ENCODE data around the gene ART5. TPM values are rescaled to one million over a fixed set of nuclear protein-coding genes. Genes with fewer than 3 reads are reported as not detected.
"Not testable (repeated sequence)": the region's sequence is repeated elsewhere in the genome, so short reads cannot be mapped to it uniquely, and the experiment has no call there.

The ART5 gene
- polyA plus RNA-seq, 1 donor from 2014 or later = not detected

- Mint-ChIP-seq H3K4me3 (no peak overlapping the region), H3K27me3 (peaks cover 3% of the 10 kb centered on the region), H3K27ac (no peak overlapping the region), H3K36me3 (no peaks in the 10 kb centered on the region), H3K4me1 (peaks cover 0 to 13% (median 11%) of the 10 kb centered on the region in 3 donors), H3K9me3 (peaks cover under 1 to 5% (median 2%) of the 10 kb centered on the region in 3 donors)
Observed at GRCh38 chr11:3616721-3617460, 24.9 kb downstream of the ART5 start.

- Mint-ChIP-seq H3K27me3 (peaks cover 3% of the 10 kb centered on the region), H3K4me1 (peaks cover 0 to 13% (median 11%) of the 10 kb centered on the region in 3 donors), H3K27ac (no peak overlapping the region), H3K9me3 (peaks cover 2 to 6% (median 3%) of the 10 kb centered on the region in 3 donors), H3K4me3 (no peak overlapping the region), H3K36me3 (peaks cover 2% of the 10 kb centered on the region)
Observed at GRCh38 chr11:3615998-3616397, 25.8 kb downstream of the ART5 start.

- no peak overlapping the region for H3K27ac Mint-ChIP-seq
- peaks cover 2% of the 10 kb centered on the region for H3K36me3 Mint-ChIP-seq
- peaks cover 0 to 13% (median 9%) of the 10 kb centered on the region in 3 donors for H3K4me1 Mint-ChIP-seq
- H3K4me3 Mint-ChIP-seq = peak overlapping the region in 2 of 4 donors; percentile 72 to 83
- H3K9me3 Mint-ChIP-seq = peaks cover 2 to 6% (median 3%) of the 10 kb centered on the region in 3 donors
- H3K27me3 Mint-ChIP-seq = peaks cover 3% of the 10 kb centered on the region
Observed at GRCh38 chr11:3614742-3615171, 27.0 kb downstream of the ART5 start.

- Mint-ChIP-seq H3K4me1 (peaks cover 0 to 13% (median 7%) of the 10 kb centered on the region in 3 donors), H3K9me3 (peaks cover 2 to 6% (median 3%) of the 10 kb centered on the region in 3 donors), H3K27me3 (peaks cover 3% of the 10 kb centered on the region), H3K27ac (no peak overlapping the region), H3K36me3 (peaks cover 2% of the 10 kb centered on the region), H3K4me3 (peak overlapping the region in 2 of 4 donors; percentile 72 to 83)
Observed at GRCh38 chr11:3613998-3614741, 27.6 kb downstream of the ART5 start.

- H3K9me3 Mint-ChIP-seq = peaks cover 2 to 6% (median 3%) of the 10 kb centered on the region in 3 donors
- H3K36me3 Mint-ChIP-seq = peaks cover 2% of the 10 kb centered on the region
- H3K4me1 Mint-ChIP-seq = peaks cover 0 to 13% (median 7%) of the 10 kb centered on the region in 3 donors
- no peak overlapping the region for H3K27ac Mint-ChIP-seq
- peaks cover 4% of the 10 kb centered on the region for H3K27me3 Mint-ChIP-seq
- no peak overlapping the region for H3K4me3 Mint-ChIP-seq
Observed at GRCh38 chr11:3611976-3612678, 29.7 kb downstream of the ART5 start.

GRCh38 chr11:3610846-3611245 is 30.9 kb downstream of the ART5 start:
- Mint-ChIP-seq H3K27me3 (peaks cover 4% of the 10 kb centered on the region), H3K4me1 (peaks cover 0 to 13% (median 7%) of the 10 kb centered on the region in 3 donors), H3K36me3 (peaks cover 2% of the 10 kb centered on the region), H3K9me3 (peaks cover 2 to 6% (median 3%) of the 10 kb centered on the region in 3 donors), H3K27ac (no peak overlapping the region), H3K4me3 (no peak overlapping the region)

GRCh38 chr11:3609416-3610265 is 32.2 kb downstream of the ART5 start:
- peaks cover 0 to 12% (median 7%) of the 10 kb centered on the region in 3 donors for H3K4me1 Mint-ChIP-seq
- peaks cover 2% of the 10 kb centered on the region for H3K36me3 Mint-ChIP-seq
- no peak overlapping the region for H3K27ac Mint-ChIP-seq
- H3K4me3 Mint-ChIP-seq = no peak overlapping the region
- H3K27me3 Mint-ChIP-seq = peaks cover 3% of the 10 kb centered on the region
- H3K9me3 Mint-ChIP-seq = peaks cover 2 to 6% (median 3%) of the 10 kb centered on the region in 3 donors

- no peak overlapping the region for H3K4me3 Mint-ChIP-seq
- H3K36me3 Mint-ChIP-seq = no peaks in the 10 kb centered on the region
- peaks cover 4% of the 10 kb centered on the region for H3K27me3 Mint-ChIP-seq
- no peaks in the 10 kb centered on the region for H3K9me3 Mint-ChIP-seq
- no peak overlapping the region for H3K27ac Mint-ChIP-seq
- peaks cover 0 to 2% (median 2%) of the 10 kb centered on the region in 3 donors for H3K4me1 Mint-ChIP-seq
Observed at GRCh38 chr11:3605771-3606203, 36.0 kb downstream of the ART5 start.

GRCh38 chr11:3605283-3605662 is 36.5 kb downstream of the ART5 start:
- Mint-ChIP-seq H3K36me3 (no peaks in the 10 kb centered on the region), H3K4me1 (peaks cover 0 to 2% (median 2%) of the 10 kb centered on the region in 3 donors), H3K27ac (no peak overlapping the region), H3K9me3 (no peaks in the 10 kb centered on the region), H3K4me3 (no peak overlapping the region), H3K27me3 (peaks cover 4% of the 10 kb centered on the region)

GRCh38 chr11:3604167-3604566 is 37.6 kb downstream of the ART5 start:
- H3K36me3 Mint-ChIP-seq = no peaks in the 10 kb centered on the region
- H3K27me3 Mint-ChIP-seq = peaks cover 4% of the 10 kb centered on the region
- no peaks in the 10 kb centered on the region for H3K9me3 Mint-ChIP-seq
- no peak overlapping the region for H3K4me3 Mint-ChIP-seq
- H3K27ac Mint-ChIP-seq = no peak overlapping the region
- H3K4me1 Mint-ChIP-seq = peaks cover 0 to 2% (median 2%) of the 10 kb centered on the region in 3 donors

GRCh38 chr11:3600201-3600600 is 41.6 kb downstream of the ART5 start:
- H3K36me3 Mint-ChIP-seq = not testable (repeated sequence)

GRCh38 chr11:3597743-3598142 is 44.0 kb downstream of the ART5 start:
- H3K36me3 Mint-ChIP-seq, H3K9me3 Mint-ChIP-seq, H3K4me1 Mint-ChIP-seq, H3K27ac Mint-ChIP-seq, H3K4me3 Mint-ChIP-seq, H3K27me3 Mint-ChIP-seq: not testable (repeated sequence)

More at GRCh38 chr11:3600201-3600600, 41.6 kb downstream of the ART5 start:
- not testable (repeated sequence) for H3K27me3 Mint-ChIP-seq, H3K27ac Mint-ChIP-seq, H3K4me3 Mint-ChIP-seq, H3K4me1 Mint-ChIP-seq, H3K9me3 Mint-ChIP-seq

- not testable (repeated sequence) for H3K27ac Mint-ChIP-seq, H3K36me3 Mint-ChIP-seq, H3K4me3 Mint-ChIP-seq, H3K9me3 Mint-ChIP-seq, H3K4me1 Mint-ChIP-seq, H3K27me3 Mint-ChIP-seq
Observed at GRCh38 chr11:3591326-3591725, 50.5 kb downstream of the ART5 start.

GRCh38 chr11:3590193-3590592 is 51.6 kb downstream of the ART5 start:
- not testable (repeated sequence) for H3K9me3 Mint-ChIP-seq, H3K4me3 Mint-ChIP-seq, H3K36me3 Mint-ChIP-seq, H3K27ac Mint-ChIP-seq, H3K4me1 Mint-ChIP-seq, H3K27me3 Mint-ChIP-seq
